ENCODE data around the gene DDAH2.

The DDAH2 gene

GRCh38 chr6:31725502-31726350, 3.4 kb downstream of the DDAH2 start:
- TF ChIP-seq POLR2AphosphoS5 (IDR thresholded peaks at IDR 0.05; ENCODE audit: low read depth, low read length) (no peak), SIN3A (IDR thresholded peaks at IDR 0.05; ENCODE audit: borderline replicate concordance, insufficient read depth, low read length) (no peak), FOXP2 (optimal IDR thresholded peaks at IDR 0.05; ENCODE audit: borderline replicate concordance, extremely low read depth, extremely low read length, insufficient read depth) (no peak), REST (IDR thresholded peaks at IDR 0.05; ENCODE audit: insufficient read depth in 1 of 2, low read depth in 2 of 2, low read length in 2 of 2) (no peak), TAF1 (IDR thresholded peaks at IDR 0.05; ENCODE audit: borderline replicate concordance, insufficient read depth, low read length) (no peak)

- TF ChIP-seq TAF1 (IDR thresholded peaks at IDR 0.05; ENCODE audit: borderline replicate concordance, insufficient read depth, low read length) = no peak
- no peak for TF ChIP-seq SIN3A (IDR thresholded peaks at IDR 0.05; ENCODE audit: borderline replicate concordance, insufficient read depth, low read length)
- no peak for TF ChIP-seq FOXP2 (optimal IDR thresholded peaks at IDR 0.05; ENCODE audit: borderline replicate concordance, extremely low read depth, extremely low read length, insufficient read depth)
- TF ChIP-seq REST (IDR thresholded peaks at IDR 0.05; ENCODE audit: insufficient read depth in 1 of 2, low read depth in 2 of 2, low read length in 2 of 2) = no peak
- TF ChIP-seq POLR2AphosphoS5 (IDR thresholded peaks at IDR 0.05; ENCODE audit: low read depth, low read length) = no peak
These were observed 5.0 kb downstream of the DDAH2 start for GRCh38 chr6:31723980-31724691.

GRCh38 chr6:31723245-31723979, 5.7 kb downstream of the DDAH2 start, which contains the start of gene MPIG6B:
MPIG6B (plus strand) TSS chr6:31723373; CDS start chr6:31723384, 11 bp downstream.
- TF ChIP-seq FOXP2 (optimal IDR thresholded peaks at IDR 0.05; ENCODE audit: borderline replicate concordance, extremely low read depth, extremely low read length, insufficient read depth) = no peak
- no peak for TF ChIP-seq REST (IDR thresholded peaks at IDR 0.05; ENCODE audit: insufficient read depth in 1 of 2, low read depth in 2 of 2, low read length in 2 of 2)
- TF ChIP-seq POLR2AphosphoS5 (IDR thresholded peaks at IDR 0.05; ENCODE audit: low read depth, low read length) = no peak
- no peak for TF ChIP-seq SIN3A (IDR thresholded peaks at IDR 0.05; ENCODE audit: borderline replicate concordance, insufficient read depth, low read length)

GRCh38 chr6:31722173-31722572, 6.9 kb downstream of the DDAH2 start:
- no peak for TF ChIP-seq POLR2AphosphoS5 (IDR thresholded peaks at IDR 0.05; ENCODE audit: low read depth, low read length)
- TF ChIP-seq FOXP2 (optimal IDR thresholded peaks at IDR 0.05; ENCODE audit: borderline replicate concordance, extremely low read depth, extremely low read length, insufficient read depth) = no peak
- no peak for TF ChIP-seq TAF1 (IDR thresholded peaks at IDR 0.05; ENCODE audit: borderline replicate concordance, insufficient read depth, low read length)
- TF ChIP-seq SIN3A (IDR thresholded peaks at IDR 0.05; ENCODE audit: borderline replicate concordance, insufficient read depth, low read length) = no peak
- TF ChIP-seq REST (IDR thresholded peaks at IDR 0.05; ENCODE audit: insufficient read depth in 1 of 2, low read depth in 2 of 2, low read length in 2 of 2) = no peak
